KMS-11 (cell line): ENCODE data around the gene CAPS.

Source experiments
- H2AFZ ChIP-seq: fragments of 200-600 bp; sonication (generic); 2 replicates; pipeline ENCODE4 v1.6.1; 2016; ENCODE audit warnings: antibody characterized with exemption, mixed run types, low read depth
- H3K27ac ChIP-seq: fragments of 200-600 bp; sonication (generic); 2 replicates; pipeline ENCODE4 v1.6.1; 2016; ENCODE audit warnings: mild to moderate bottlenecking, mixed run types
- H3K27me3 ChIP-seq: fragments of 200-600 bp; sonication (generic); 2 replicates; pipeline ENCODE4 v1.6.1; 2017; ENCODE audit warnings: mild to moderate bottlenecking, low read depth, mixed run types, moderate library complexity; ENCODE audit not compliant: insufficient read depth
- H3K36me3 ChIP-seq: fragments of 200-600 bp; sonication (generic); 2 replicates; pipeline ENCODE4 v1.6.1; 2017; ENCODE audit warnings: mild to moderate bottlenecking, mixed run types; ENCODE audit not compliant: insufficient read depth
- H3K4me1 ChIP-seq: fragments of 200-600 bp; sonication (generic); 2 replicates; pipeline ENCODE4 v1.6.1; 2016; ENCODE audit warnings: mild to moderate bottlenecking, low read depth, mixed run types; ENCODE audit not compliant: poor library complexity, severe bottlenecking
- H3K4me2 ChIP-seq: fragments of 200-600 bp; sonication (generic); 2 replicates; pipeline ENCODE4 v1.7.0; 2016; ENCODE audit warnings: mild to moderate bottlenecking, mixed run types
- H3K4me3 ChIP-seq: fragments of 200-600 bp; sonication (generic); IDR thresholded peaks from 2 replicates; pipeline ENCODE4 v1.6.1; 2017; ENCODE audit warnings: low read depth, low read length, mixed read lengths; ENCODE audit not compliant: insufficient read depth
- H3K79me2 ChIP-seq: fragments of 200-600 bp; sonication (generic); 2 replicates; pipeline ENCODE4 v1.6.1; 2016; ENCODE audit warnings: low read depth, mixed run types; ENCODE audit not compliant: insufficient read depth
- H3K9ac ChIP-seq: fragments of 200-600 bp; sonication (generic); 2 replicates; pipeline ENCODE4 v1.6.1; 2016; ENCODE audit warnings: mild to moderate bottlenecking, mixed run types
- H4K20me1 ChIP-seq: fragments of 200-600 bp; sonication (generic); 2 replicates; pipeline ENCODE4 v1.6.1; 2016; ENCODE audit warnings: mild to moderate bottlenecking, mixed run types; ENCODE audit not compliant: insufficient read depth
- TF ChIP-seq, protein P1 (sequence below): fragments of 200-600 bp; sonication (generic); conservative IDR thresholded peaks from 2 replicates; pipeline ENCODE4 v1.6.1; 2017; ENCODE audit warnings: low read depth, mild to moderate bottlenecking, antibody characterized with exemption, low read length, moderate library complexity, mixed read lengths

The CAPS gene

GRCh38 chr19:5921516-5922160, 7.6 kb downstream of the CAPS start:
- Histone ChIP-seq H3K79me2 (no peaks in the 10 kb centered on the region), H3K36me3 (no peaks in the 10 kb centered on the region), H2AFZ (no peak overlapping the region), H3K4me3 (no peak overlapping the region), H3K9ac (no peak overlapping the region), H3K4me2 (no peak overlapping the region), H4K20me1 (no peaks in the 10 kb centered on the region), H3K27ac (no peak overlapping the region), H3K27me3 (no peaks in the 10 kb centered on the region), H3K4me1 (no peaks in the 10 kb centered on the region)
- TF ChIP-seq, protein P1, sequence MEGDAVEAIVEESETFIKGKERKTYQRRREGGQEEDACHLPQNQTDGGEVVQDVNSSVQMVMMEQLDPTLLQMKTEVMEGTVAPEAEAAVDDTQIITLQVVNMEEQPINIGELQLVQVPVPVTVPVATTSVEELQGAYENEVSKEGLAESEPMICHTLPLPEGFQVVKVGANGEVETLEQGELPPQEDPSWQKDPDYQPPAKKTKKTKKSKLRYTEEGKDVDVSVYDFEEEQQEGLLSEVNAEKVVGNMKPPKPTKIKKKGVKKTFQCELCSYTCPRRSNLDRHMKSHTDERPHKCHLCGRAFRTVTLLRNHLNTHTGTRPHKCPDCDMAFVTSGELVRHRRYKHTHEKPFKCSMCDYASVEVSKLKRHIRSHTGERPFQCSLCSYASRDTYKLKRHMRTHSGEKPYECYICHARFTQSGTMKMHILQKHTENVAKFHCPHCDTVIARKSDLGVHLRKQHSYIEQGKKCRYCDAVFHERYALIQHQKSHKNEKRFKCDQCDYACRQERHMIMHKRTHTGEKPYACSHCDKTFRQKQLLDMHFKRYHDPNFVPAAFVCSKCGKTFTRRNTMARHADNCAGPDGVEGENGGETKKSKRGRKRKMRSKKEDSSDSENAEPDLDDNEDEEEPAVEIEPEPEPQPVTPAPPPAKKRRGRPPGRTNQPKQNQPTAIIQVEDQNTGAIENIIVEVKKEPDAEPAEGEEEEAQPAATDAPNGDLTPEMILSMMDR = no peak

- Histone ChIP-seq H2AFZ (no peak overlapping the region), H3K4me1 (no peaks in the 10 kb centered on the region), H4K20me1 (no peaks in the 10 kb centered on the region), H3K27me3 (no peaks in the 10 kb centered on the region), H3K36me3 (no peaks in the 10 kb centered on the region), H3K4me3 (no peak overlapping the region), H3K27ac (no peak overlapping the region), H3K79me2 (no peaks in the 10 kb centered on the region), H3K4me2 (no peak overlapping the region), H3K9ac (no peak overlapping the region)
- TF ChIP-seq, protein P1 = no peak
Measured at GRCh38 chr19:5922161-5922545, 8.1 kb downstream of the CAPS start.

- no peaks in the 10 kb centered on the region for H3K36me3 ChIP-seq
- H3K27me3 ChIP-seq = no peaks in the 10 kb centered on the region
- no peak overlapping the region for H3K4me3 ChIP-seq
- H2AFZ ChIP-seq = no peak overlapping the region
- no peak overlapping the region for H3K9ac ChIP-seq
- TF ChIP-seq, protein P1 = no peak
- H3K4me2 ChIP-seq = no peak overlapping the region
- H3K79me2 ChIP-seq = no peaks in the 10 kb centered on the region
- no peaks in the 10 kb centered on the region for H4K20me1 ChIP-seq
- no peaks in the 10 kb centered on the region for H3K4me1 ChIP-seq
- no peak overlapping the region for H3K27ac ChIP-seq
Measured at GRCh38 chr19:5923356-5923755, 9.3 kb downstream of the CAPS start.

GRCh38 chr19:5925830-5926427, 11.9 kb downstream of the CAPS start:
- no peak overlapping the region for H3K9ac ChIP-seq
- TF ChIP-seq, protein P1 = no peak
- no peaks in the 10 kb centered on the region for H3K79me2 ChIP-seq
- no peaks in the 10 kb centered on the region for H3K4me1 ChIP-seq
- H3K27me3 ChIP-seq = no peaks in the 10 kb centered on the region
- no peak overlapping the region for H3K4me3 ChIP-seq
- H3K27ac ChIP-seq = no peak overlapping the region
- no peak overlapping the region for H3K4me2 ChIP-seq
- H2AFZ ChIP-seq = no peak overlapping the region
- H4K20me1 ChIP-seq = no peaks in the 10 kb centered on the region
- H3K36me3 ChIP-seq = no peaks in the 10 kb centered on the region
